ENCODE results near the gene TCERG1L.

TCERG1L gene

DNA sequence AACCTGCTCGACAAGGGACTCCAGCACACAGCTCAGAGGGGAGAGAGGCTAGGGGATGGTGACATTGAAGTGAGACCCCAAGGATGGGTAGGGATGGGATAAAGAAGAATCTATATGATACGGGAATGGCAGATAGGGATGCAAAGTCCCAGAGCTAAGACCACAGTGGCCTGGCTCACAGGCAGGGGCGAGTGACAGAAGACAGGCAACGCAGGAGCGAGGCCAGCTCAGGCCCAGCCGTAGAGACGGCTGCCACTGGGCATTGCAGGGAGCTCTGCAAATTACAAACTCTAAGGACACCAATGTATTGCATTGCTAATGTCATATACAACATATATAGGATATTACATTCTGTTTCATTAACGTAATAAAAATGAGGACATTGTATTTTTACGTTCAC lies 131.4 kb downstream of the TCERG1L start:
- TF ChIP-seq, protein P1, sequence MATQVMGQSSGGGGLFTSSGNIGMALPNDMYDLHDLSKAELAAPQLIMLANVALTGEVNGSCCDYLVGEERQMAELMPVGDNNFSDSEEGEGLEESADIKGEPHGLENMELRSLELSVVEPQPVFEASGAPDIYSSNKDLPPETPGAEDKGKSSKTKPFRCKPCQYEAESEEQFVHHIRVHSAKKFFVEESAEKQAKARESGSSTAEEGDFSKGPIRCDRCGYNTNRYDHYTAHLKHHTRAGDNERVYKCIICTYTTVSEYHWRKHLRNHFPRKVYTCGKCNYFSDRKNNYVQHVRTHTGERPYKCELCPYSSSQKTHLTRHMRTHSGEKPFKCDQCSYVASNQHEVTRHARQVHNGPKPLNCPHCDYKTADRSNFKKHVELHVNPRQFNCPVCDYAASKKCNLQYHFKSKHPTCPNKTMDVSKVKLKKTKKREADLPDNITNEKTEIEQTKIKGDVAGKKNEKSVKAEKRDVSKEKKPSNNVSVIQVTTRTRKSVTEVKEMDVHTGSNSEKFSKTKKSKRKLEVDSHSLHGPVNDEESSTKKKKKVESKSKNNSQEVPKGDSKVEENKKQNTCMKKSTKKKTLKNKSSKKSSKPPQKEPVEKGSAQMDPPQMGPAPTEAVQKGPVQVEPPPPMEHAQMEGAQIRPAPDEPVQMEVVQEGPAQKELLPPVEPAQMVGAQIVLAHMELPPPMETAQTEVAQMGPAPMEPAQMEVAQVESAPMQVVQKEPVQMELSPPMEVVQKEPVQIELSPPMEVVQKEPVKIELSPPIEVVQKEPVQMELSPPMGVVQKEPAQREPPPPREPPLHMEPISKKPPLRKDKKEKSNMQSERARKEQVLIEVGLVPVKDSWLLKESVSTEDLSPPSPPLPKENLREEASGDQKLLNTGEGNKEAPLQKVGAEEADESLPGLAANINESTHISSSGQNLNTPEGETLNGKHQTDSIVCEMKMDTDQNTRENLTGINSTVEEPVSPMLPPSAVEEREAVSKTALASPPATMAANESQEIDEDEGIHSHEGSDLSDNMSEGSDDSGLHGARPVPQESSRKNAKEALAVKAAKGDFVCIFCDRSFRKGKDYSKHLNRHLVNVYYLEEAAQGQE (IDR thresholded peaks at IDR 0.05; ENCODE audit: insufficient read depth in 1 of 2, low read depth in 2 of 2, low read length in 2 of 2): no peak
- no peak for TF ChIP-seq TAF1 (IDR thresholded peaks at IDR 0.05; ENCODE audit: borderline replicate concordance, insufficient read depth, low read length)
- TF ChIP-seq POLR2AphosphoS5 (IDR thresholded peaks at IDR 0.05; ENCODE audit: low read depth, low read length): no peak
- no peak for TF ChIP-seq SIN3A (IDR thresholded peaks at IDR 0.05; ENCODE audit: borderline replicate concordance, insufficient read depth, low read length)
- no peak for TF ChIP-seq FOXP2 (optimal IDR thresholded peaks at IDR 0.05; ENCODE audit: borderline replicate concordance, extremely low read depth, extremely low read length, insufficient read depth)

DNA sequence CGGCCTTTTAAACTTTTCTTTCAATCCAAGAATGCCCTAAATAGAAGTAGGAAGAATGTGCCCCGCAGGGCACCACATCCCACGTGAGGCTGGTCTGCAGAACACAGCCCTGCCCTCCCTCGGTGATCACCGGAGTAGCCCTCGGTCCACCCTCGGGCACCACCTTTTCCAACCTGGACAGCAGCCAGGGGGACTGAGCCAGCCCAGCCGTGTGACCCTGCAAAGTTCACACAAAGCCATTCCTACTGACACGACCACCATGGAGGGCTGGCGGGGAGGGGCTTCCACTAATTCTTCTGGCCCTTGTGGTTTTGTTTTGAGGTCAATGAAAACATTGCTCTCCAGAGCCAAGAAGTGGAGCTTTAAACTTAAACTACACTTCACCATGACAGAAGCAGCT lies 132.2 kb downstream of the TCERG1L start:
- TF ChIP-seq, protein P1 (IDR thresholded peaks at IDR 0.05; ENCODE audit: insufficient read depth in 1 of 2, low read depth in 2 of 2, low read length in 2 of 2): no peak
- TF ChIP-seq TAF1 (IDR thresholded peaks at IDR 0.05; ENCODE audit: borderline replicate concordance, insufficient read depth, low read length) (no peak), SIN3A (IDR thresholded peaks at IDR 0.05; ENCODE audit: borderline replicate concordance, insufficient read depth, low read length) (no peak), POLR2AphosphoS5 (IDR thresholded peaks at IDR 0.05; ENCODE audit: low read depth, low read length) (no peak)

DNA sequence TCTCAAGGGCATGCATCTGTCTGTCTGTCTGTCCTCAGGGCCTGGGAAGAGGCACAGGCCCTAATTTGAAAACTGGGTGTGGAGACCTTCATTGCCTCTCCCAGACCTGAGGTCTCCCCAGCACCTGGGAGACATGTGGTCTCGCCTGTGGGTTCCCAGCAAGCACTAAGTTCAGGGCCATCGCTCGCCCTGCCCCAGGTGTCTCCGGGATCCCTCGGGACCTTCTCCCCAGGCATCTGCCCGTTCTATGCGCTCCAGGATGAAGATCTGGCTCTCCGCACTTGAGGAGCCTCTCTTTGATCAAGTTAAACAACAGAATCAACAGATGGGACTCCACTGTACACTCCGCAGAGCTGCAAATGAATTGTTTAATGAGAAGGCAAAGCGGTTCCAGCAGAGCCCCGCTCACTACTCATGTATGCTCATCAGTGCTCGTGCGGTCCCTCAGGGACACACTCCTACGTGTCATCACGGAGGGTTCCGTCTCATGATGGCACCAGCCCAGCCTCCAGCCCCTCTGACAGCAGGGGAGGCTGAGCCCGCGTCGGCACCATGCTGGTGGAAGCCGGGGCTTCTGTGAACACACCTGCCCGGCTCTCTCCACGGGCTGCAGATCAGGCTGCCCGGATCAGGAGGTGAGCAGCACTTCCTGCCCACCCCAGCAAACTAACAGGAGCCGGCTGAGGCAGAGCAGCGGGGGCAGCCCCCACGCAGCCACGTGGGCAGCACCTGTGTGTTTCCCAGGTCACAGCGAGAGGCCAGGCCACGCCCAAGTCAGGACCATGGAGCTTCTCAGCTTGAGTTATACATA lies 132.8 kb downstream of the TCERG1L start:
- TF ChIP-seq, protein P1 (IDR thresholded peaks at IDR 0.05; ENCODE audit: insufficient read depth in 1 of 2, low read depth in 2 of 2, low read length in 2 of 2): no peak
- no peak for TF ChIP-seq SIN3A (IDR thresholded peaks at IDR 0.05; ENCODE audit: borderline replicate concordance, insufficient read depth, low read length)
- TF ChIP-seq TAF1 (IDR thresholded peaks at IDR 0.05; ENCODE audit: borderline replicate concordance, insufficient read depth, low read length): no peak
- TF ChIP-seq FOXP2 (optimal IDR thresholded peaks at IDR 0.05; ENCODE audit: borderline replicate concordance, extremely low read depth, extremely low read length, insufficient read depth): no peak
- no peak for TF ChIP-seq POLR2AphosphoS5 (IDR thresholded peaks at IDR 0.05; ENCODE audit: low read depth, low read length)

DNA sequence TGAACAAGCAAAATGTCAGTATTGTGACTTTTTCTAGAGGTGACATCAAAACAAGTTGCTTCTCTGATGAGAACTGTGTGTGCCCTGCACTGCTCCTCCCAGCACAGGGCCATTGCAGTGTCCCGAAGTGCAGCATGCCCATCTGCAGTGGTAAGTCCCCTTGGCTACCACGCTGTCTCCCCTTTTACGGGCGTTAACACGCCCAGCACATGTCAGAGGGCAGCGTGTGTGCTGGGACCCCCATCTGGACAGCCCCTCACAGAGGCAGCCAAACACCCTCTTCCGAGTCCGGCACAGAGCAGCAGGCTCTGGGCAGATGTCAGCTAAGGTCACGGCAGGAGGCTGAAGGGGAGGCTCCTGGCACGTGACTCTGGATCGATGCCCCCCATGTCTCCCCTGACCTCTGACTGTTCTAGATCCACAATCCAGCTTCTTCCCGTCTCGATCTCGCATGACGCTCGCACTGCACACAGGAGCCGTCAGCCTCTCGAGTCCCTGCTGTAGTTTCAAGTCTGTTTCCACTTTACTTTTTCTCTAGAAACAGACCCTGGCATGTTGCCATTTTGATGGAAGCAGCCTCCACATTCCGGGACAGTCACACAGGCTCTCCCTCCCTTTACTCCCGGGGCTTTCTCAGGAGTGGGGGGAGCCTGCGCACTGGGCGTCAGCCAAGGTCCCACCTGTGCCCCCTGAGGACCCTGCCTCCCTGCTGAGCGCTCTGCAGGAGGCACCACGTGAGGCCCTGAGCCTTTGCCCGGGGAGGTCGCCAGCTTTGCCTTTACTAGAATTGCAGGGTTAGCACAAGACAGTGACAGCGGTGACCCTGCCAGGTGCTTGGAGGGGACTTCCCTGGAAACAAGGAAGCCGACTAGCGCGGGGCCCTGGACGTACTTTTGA lies 133.8 kb downstream of the TCERG1L start:
- TF ChIP-seq, protein P1 (IDR thresholded peaks at IDR 0.05; ENCODE audit: insufficient read depth in 1 of 2, low read depth in 2 of 2, low read length in 2 of 2): no peak
- TF ChIP-seq FOXP2 (optimal IDR thresholded peaks at IDR 0.05; ENCODE audit: borderline replicate concordance, extremely low read depth, extremely low read length, insufficient read depth): no peak
- TF ChIP-seq POLR2AphosphoS5 (IDR thresholded peaks at IDR 0.05; ENCODE audit: low read depth, low read length): no peak
- TF ChIP-seq SIN3A (IDR thresholded peaks at IDR 0.05; ENCODE audit: borderline replicate concordance, insufficient read depth, low read length): no peak
